ENCODE results near the gene PFKFB2. TPM values are rescaled to one million over a fixed set of nuclear protein-coding genes. Genes with fewer than 3 reads are reported as not detected.

The PFKFB2 gene
- total and polyA plus RNA-seq, 2 of the 8 experiments (the other 6 are each of a cell fraction or from before 2014, with no cell fraction given) = 6.7 to 19.1 TPM

GRCh38 chr1:207045453-207045852 is 7.6 kb upstream of the PFKFB2 start:
- POLR2A ChIA-PET (ENCODE audit: partially characterized antibody) = interaction anchor here (3.3 kb wide), 1 partner anchor 13 kb away, joined by 16 read pairs; the partner anchor contains the start of gene C1orf116
- 94% methylated on average over 2 of the region's 2 CpGs; no CpG with 5 or more reads in 1 of the 2 experiments for WGBS, 2 experiments (ENCODE audit: extremely low coverage in 1 of 2, insufficient coverage in 1 of 2, insufficient read length in 1 of 2, insufficient replicate concordance in 2 of 2, low coverage in 1 of 2, low lambda C conversion rate in 2 of 2, missing lambda C conversion rate in 1 of 2)
- no peak overlapping the region for H2BK12ac ChIP-seq (ENCODE audit: low read depth, low read length)

More at GRCh38 chr1:207045453-207045852, 7.6 kb upstream of the PFKFB2 start:
- DNase-seq (ENCODE audit: low read depth in 1 of 2, low spot score in 2 of 2) (no peak), FAIRE-seq (no peak)
- H3K18ac ChIP-seq (ENCODE audit: extremely low read depth, low read length) = no peak overlapping the region
- no peaks in the 10 kb centered on the region for H3K27me3 ChIP-seq (replicated peaks in 1 of 4; ENCODE audit: control insufficient read depth in 3 of 4, extremely low read depth in 1 of 4, insufficient read depth in 3 of 4, low read length in 3 of 4)
- H4K91ac ChIP-seq (replicated peaks; ENCODE audit: insufficient read length, low read length) = no peak overlapping the region
- peaks cover 0 to 2% (median 0%) of the 10 kb centered on the region in 4 experiments; a peak in 2 of 7 replicates for H3K4me1 ChIP-seq (replicated peaks in 1 of 4; ENCODE audit: control insufficient read depth in 3 of 4, insufficient read depth in 4 of 4, low read length in 3 of 4)
- H4K5ac ChIP-seq (ENCODE audit: insufficient read length, low read depth, low read length) = no peak overlapping the region
- H3K56ac ChIP-seq (replicated peaks; ENCODE audit: insufficient read length, low read depth, low read length) = no peak overlapping the region
- no peak overlapping the region for H3K14ac ChIP-seq (ENCODE audit: insufficient read length)
- H4K20me1 ChIP-seq (replicated peaks in 1 of 2; ENCODE audit: control insufficient read depth in 1 of 2, insufficient read depth in 2 of 2, low read length in 2 of 2) = peaks cover 11 to 12% of the 10 kb centered on the region in 2 experiments
- H3K79me1 ChIP-seq (ENCODE audit: low read depth, low read length) = no peaks in the 10 kb centered on the region; the same call in 1 of the 2 replicates
- peaks cover 9 to 30% (median 10%) of the 10 kb centered on the region in 4 experiments for H3K36me3 ChIP-seq (ENCODE audit: control insufficient read depth in 2 of 4, insufficient read depth in 4 of 4, low read length in 3 of 4)
- no peak overlapping the region for H2BK15ac ChIP-seq (ENCODE audit: low read length)
- no peak overlapping the region for H3K27ac ChIP-seq (ENCODE audit: low read depth, low read length)
- no peak overlapping the region for H4K8ac ChIP-seq (ENCODE audit: extremely low read depth, insufficient read depth, low read length)
- no peak overlapping the region for H3K4me2 ChIP-seq (ENCODE audit: insufficient read depth in 1 of 2, low read depth in 2 of 2, low read length in 2 of 2)
- no peak overlapping the region for H2AK5ac ChIP-seq (ENCODE audit: low read depth, low read length)
- no peak overlapping the region for H3K9ac ChIP-seq (replicated peaks in 1 of 4; ENCODE audit: extremely low read depth in 1 of 4, low read depth in 3 of 4, low read length in 3 of 4)
- H3K79me2 ChIP-seq (ENCODE audit: control insufficient read depth in 1 of 2, insufficient read depth in 2 of 2, low read length in 2 of 2) = peaks cover 3 to 61% of the 10 kb centered on the region in 2 experiments; a peak in 3 of 4 replicates
- no peak overlapping the region for H2BK20ac ChIP-seq (ENCODE audit: low read length)
- no peak overlapping the region for H2BK120ac ChIP-seq (replicated peaks; ENCODE audit: low read depth, low read length)
- H2AFZ ChIP-seq (ENCODE audit: low read length) = no peak overlapping the region
- no peaks in the 10 kb centered on the region for H3K9me3 ChIP-seq (ENCODE audit: insufficient read depth in 2 of 2, low read depth in 1 of 2, low read length in 1 of 2)
- TF ChIP-seq TAF1 (IDR thresholded peaks at IDR 0.05; ENCODE audit: low read depth, low read length) (no peak), EGR1 (IDR thresholded peaks at IDR 0.05; ENCODE audit: borderline replicate concordance, low read depth, low read length) (no peak), CBX8 (IDR thresholded peaks at IDR 0.05; ENCODE audit: borderline replicate concordance, low read depth, low read length) (no peak), TEAD4 (IDR thresholded peaks at IDR 0.05; ENCODE audit: low read depth, low read length) (no peak), YY1 (IDR thresholded peaks at IDR 0.05; ENCODE audit: low read depth, low read length) (no peak), BACH1 (IDR thresholded peaks at IDR 0.05; ENCODE audit: low read length) (no peak), JUND (IDR thresholded peaks at IDR 0.05; ENCODE audit: low read length) (no peak), SAP30 (IDR thresholded peaks at IDR 0.05; ENCODE audit: insufficient read depth, insufficient replicate concordance, low read length) (no peak), MAFK (IDR thresholded peaks at IDR 0.05; ENCODE audit: low read depth, low read length) (no peak), POLR2A (IDR thresholded peaks at IDR 0.05; ENCODE audit: control extremely low read depth in 1 of 2, low read depth in 2 of 2, low read length in 2 of 2) (no peak), CEBPB (IDR thresholded peaks at IDR 0.05; ENCODE audit: low read depth, low read length) (no peak), SIX5 (IDR thresholded peaks at IDR 0.05; ENCODE audit: low read depth, low read length) (no peak)
- no peak overlapping the region for H3K23ac ChIP-seq (ENCODE audit: insufficient read length)
- H3K4me3 ChIP-seq (ENCODE audit: extremely low read depth in 1 of 4, insufficient read depth in 2 of 4, low read depth in 3 of 4, low read length in 4 of 4) = no peak overlapping the region
- H3K23me2 ChIP-seq (ENCODE audit: low read depth, low read length) = no peaks in the 10 kb centered on the region; the same call in 1 of the 2 replicates
- CTCF ChIA-PET (ENCODE audit: partially characterized antibody) = interaction anchor here (1.0 to 2.4 kb wide), 5 partner anchors 9 to 320 kb away, joined by 3 to 5 read pairs (median 3); no protein-coding TSS in a partner anchor
- H3K4ac ChIP-seq (replicated peaks; ENCODE audit: insufficient read length, low read depth, low read length) = no peak overlapping the region
- no peak overlapping the region for H2BK5ac ChIP-seq (ENCODE audit: low read depth, low read length)

Measured in H1 (cell line).